Measurements from ENCODE around the gene FBXW11.

DNA sequence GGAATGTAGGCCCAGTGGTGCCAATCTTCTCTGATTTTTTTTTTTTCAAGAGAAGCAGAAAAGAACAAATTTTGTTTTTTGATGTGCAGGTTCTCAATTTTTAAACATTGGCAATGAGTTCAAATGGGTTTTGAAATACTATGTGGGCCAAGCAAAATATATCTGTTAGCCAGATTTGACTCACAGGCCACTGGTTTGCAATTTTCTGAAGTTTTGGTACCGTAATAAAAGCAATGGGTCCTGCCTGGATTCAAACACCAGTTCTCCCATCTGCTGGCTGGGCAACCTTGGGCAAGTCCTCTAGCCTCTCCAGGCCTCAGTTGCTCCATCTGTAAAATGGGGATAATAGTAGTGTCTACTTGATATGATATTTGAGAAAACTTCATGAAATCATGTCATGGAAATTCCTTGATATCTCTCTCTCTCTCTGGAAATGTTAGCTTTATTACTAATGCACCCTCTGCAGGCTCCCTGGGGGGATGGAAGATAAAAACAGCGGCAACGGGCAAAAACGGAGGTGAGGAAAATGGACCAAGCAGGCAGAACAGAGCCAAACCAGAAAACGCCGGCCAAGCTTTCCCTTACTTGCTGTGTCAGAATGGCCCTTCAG is 157.4 kb downstream of the FBXW11 start:
- TF ChIP-seq, protein P1, sequence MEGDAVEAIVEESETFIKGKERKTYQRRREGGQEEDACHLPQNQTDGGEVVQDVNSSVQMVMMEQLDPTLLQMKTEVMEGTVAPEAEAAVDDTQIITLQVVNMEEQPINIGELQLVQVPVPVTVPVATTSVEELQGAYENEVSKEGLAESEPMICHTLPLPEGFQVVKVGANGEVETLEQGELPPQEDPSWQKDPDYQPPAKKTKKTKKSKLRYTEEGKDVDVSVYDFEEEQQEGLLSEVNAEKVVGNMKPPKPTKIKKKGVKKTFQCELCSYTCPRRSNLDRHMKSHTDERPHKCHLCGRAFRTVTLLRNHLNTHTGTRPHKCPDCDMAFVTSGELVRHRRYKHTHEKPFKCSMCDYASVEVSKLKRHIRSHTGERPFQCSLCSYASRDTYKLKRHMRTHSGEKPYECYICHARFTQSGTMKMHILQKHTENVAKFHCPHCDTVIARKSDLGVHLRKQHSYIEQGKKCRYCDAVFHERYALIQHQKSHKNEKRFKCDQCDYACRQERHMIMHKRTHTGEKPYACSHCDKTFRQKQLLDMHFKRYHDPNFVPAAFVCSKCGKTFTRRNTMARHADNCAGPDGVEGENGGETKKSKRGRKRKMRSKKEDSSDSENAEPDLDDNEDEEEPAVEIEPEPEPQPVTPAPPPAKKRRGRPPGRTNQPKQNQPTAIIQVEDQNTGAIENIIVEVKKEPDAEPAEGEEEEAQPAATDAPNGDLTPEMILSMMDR (IDR thresholded peaks at IDR 0.05) = no peak
- TF ChIP-seq POLR2A (IDR thresholded peaks at IDR 0.05) (no peak), POLR2AphosphoS5 (IDR thresholded peaks at IDR 0.05) (no peak)
